Measurements from ENCODE around the gene PDE6G.

PDE6G gene

GRCh38 chr17:81662002-81662401 lies 5.7 kb upstream of the PDE6G start:
- DNase-seq (ENCODE audit: low spot score): no peak

DNA sequence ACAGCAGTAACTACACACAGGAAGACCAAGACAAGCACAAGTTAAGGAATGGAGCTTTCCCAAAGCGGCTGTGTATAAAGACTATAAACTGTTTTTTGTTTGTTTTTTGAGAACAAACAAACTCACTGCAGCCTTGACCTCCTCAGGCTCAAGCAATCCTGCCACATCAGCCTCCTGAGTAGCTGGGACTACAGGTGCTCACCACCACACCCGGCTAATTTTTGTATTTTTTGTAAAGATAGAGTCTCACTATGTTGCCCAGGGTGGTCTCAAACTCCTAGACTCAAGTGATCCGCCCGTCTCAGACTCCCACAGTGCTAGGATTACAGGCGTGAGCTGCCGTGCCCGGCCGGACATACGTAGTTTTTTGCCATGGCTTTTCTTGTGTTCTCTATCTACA lies 4.1 kb upstream of the PDE6G start:
- no peak for DNase-seq (ENCODE audit: low spot score)

DNA sequence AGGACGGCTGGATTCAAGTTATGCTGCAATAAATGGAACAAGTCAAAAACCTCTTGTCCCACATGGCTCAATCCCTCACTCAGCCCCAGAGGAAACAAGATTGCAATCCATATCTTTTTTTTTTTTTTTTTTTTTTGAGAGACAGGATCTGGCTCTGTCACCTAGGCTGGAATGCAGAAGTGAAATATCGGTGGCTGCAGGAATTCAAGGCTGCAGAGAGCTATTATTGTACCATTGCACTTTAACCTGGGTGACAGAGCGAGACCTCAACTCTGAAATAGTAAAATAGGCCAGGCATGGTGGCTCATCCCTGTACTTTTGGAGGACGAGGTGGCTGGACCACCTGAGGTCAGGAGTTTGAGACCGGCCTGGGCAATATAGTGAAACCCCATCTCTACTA lies 2.7 kb upstream of the PDE6G start:
- no peak for DNase-seq (ENCODE audit: low spot score)

DNA sequence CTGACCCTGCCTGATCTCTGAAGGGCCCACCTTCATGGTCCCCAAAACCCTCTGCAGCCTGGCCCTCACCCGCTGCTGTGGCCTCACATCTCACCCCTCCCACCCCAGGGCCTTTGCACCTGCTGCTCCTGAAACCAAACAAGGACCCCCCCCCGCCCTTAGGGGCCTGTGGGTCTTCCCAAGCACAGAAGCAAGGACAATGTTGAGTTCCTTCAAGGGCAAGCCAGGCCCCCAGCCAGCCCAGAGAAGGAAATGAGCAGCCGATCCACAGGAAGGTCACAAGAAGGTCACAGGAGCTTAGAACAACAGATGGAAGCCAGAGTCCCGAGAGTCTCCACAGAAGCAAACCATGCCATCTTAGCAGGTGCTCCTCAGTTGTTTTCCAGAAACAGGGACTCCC lies 493 bp upstream of the PDE6G start:
- DNase-seq (ENCODE audit: low spot score): no peak

GRCh38 chr17:81655378-81656117 lies 794 bp downstream of the PDE6G start:
- DNase-seq (ENCODE audit: low spot score): no peak

GRCh38 chr17:81652906-81653771 lies 3.2 kb downstream of the PDE6G start:
- DNase-seq (ENCODE audit: low spot score): no peak

DNA sequence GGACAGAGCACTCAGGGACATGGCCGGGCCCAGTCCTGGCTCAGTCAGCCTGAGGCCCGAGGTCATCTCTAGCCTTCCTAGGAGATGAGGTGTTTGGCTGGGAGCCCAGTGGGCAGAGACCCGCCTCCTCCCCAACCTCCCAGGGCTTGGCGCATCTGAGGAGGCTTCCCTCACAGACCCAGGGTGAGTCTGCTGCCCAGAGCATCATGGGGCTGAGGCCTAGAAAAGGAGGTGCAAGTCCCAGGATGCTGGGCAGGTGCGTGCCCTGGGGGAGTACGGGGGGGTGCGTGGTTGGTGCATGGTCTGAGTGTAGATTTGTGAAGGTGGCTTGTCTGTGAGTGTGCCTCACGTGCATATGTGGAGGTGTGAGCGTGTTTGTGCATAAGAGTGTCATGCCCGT lies 4.7 kb downstream of the PDE6G start:
- DNase-seq (ENCODE audit: low spot score): no peak

GRCh38 chr17:81650951-81651350 lies 5.4 kb downstream of the PDE6G start:
- DNase-seq (ENCODE audit: low spot score): no peak

- no peak for DNase-seq (ENCODE audit: low spot score)
These were observed 7.6 kb downstream of the PDE6G start for GRCh38 chr17:81648707-81649085.

DNA sequence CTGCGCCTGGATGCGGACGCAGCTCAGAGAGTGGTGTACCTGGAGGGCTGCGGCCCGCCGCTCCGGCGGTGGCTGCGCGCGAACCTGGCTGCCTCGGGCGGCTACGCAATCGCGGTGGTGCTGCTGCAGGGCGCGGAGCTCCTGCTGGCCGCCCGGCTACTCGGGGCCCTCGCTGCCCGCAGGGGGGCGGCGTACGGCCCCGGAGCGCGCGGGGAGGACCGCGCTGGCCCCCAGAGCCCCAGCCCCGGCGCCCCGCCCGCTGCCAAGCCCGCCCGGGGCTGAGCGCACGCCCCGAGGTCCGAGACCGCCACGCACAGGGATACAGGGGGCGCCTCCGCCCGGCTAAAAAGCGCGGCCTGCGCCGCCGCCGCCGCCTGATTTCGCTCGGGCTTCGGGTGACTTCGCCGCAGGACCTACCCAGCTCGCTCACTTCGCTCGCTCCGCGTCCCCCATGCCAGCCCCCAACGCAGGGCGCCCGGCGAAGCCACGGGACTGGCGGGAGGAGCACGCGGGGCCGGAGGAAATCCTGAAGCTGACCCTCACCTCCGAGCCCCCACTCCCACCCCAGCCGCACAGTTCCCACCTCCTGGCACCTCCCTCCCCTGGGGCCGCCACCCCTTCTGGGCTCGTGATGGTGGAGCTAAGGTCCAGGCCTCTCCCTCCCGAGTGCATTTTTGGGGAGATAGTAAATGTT lies 8.2 kb downstream of the PDE6G start:
- no peak for DNase-seq (ENCODE audit: low spot score)

- no peak for DNase-seq (ENCODE audit: low spot score)
These were observed 8.7 kb downstream of the PDE6G start for GRCh38 chr17:81647640-81648012.

- no peak for DNase-seq (ENCODE audit: low spot score)
These were observed 9.3 kb downstream of the PDE6G start for GRCh38 chr17:81646869-81647600.

DNA sequence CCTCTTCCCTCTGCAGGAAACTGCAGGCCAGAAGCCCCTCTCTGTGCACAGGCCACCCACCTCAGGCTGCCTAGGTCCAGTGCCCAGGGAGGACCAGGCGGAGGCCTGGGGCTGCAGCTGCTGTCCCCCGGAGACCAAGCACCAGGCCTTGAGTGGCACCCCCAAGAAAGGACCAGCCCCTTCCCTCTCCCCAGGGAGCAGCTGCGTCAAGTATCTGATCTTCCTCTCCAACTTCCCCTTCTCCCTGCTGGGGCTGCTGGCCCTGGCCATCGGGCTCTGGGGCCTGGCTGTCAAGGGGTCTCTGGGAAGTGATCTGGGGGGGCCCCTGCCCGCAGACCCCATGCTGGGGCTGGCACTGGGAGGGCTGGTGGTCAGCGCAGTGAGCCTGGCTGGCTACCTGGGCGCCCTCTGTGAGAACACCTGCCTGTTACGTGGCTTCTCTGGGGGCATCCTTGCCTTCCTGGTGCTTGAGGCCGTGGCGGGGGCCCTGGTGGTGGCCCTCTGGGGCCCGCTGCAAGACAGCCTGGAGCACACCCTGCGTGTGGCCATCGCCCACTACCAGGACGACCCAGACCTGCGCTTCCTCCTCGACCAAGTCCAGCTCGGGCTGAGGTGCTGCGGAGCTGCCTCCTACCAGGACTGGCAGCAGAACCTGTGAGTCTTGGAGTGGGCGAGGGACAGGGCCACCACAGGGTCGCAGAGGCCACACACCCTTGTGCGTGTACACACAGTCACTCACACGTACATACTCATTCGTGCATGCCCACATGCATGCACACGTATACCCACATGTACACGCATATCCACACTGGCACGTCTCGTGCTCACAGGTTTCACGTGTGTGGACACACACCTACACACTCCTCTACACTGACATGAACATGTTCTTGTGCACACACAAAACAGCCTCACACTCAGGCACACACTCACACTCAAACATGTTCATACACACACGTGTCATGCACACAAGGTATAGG lies 11.1 kb downstream of the PDE6G start:
- DNase-seq (ENCODE audit: low spot score): no peak

- no peak for DNase-seq (ENCODE audit: low spot score)
These were observed 11.8 kb downstream of the PDE6G start for GRCh38 chr17:81644496-81644895.

GRCh38 chr17:81641825-81642489 lies 14.4 kb downstream of the PDE6G start:
- no peak for DNase-seq (ENCODE audit: low spot score)

GRCh38 chr17:81640011-81640410 lies 16.3 kb downstream of the PDE6G start:
- DNase-seq (ENCODE audit: low spot score): no peak

GRCh38 chr17:81638683-81639082 lies 17.7 kb downstream of the PDE6G start:
- no peak for DNase-seq (ENCODE audit: low spot score)

DNA sequence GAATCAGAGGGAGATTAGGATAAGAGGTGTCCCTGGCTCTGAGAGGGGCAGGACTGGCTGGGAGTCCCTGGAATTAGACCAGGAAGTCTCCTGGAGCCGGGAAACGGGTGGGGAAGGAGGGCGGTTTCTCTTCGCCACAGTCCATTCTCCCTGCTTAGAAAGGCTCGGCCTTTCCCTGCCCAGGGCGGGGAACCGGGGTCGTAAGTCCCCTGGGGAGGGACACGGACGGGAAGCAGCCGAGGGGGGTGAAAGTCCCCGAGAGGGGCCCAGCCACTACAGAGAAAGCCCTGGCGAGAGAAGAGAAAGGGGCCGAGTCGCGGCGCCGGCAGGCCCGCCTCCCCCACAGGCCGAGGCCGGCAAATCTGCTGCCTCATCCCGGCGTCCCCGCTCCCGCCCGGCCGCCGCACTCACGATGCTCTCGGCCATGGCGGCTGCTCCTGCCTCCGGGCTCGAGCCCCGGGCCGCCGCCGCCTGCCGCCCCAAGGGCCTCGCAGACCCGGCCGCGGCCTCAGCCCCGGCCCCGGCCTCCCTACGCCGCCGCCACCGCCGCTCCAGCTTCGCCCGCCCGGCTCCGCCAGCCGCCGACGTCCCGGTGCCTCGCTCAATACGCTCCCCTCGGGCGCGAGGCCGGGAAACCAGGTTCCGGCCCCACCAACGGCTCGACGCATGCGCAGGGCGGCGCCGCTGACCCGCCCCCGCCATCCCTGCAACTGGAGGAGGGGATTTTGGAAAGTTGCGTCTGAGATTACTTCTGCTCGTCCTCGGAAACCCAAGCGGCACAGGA lies 19.6 kb downstream of the PDE6G start, which contains the start of the genes NPLOC4 and TSPAN10:
TSS of gene NPLOC4 (minus strand) at position 608 of the 784 bp plus-strand sequence. CDS start at position 426, 182 bp downstream.
TSS of gene TSPAN10 (plus strand) at position 692 of the 784 bp plus-strand sequence. CDS start 5,217 bp downstream, outside the sequence.
- DNase-seq (ENCODE audit: low spot score): peak; percentile 87

- no peak for DNase-seq (ENCODE audit: low spot score)
These were observed 20.3 kb downstream of the PDE6G start for GRCh38 chr17:81635973-81636504.
